Left ventricle myocardium inferior (tissue), 1 donor: ENCODE data around the gene PKD2L1. TPM values are rescaled to one million over a fixed set of nuclear protein-coding genes. Genes with fewer than 3 reads are reported as not detected.

Experiments
- DNase-seq: peaks from one replicate; pipeline ENCODE4 v3.0.0-alpha.2; 2020
- H3K27ac ChIP-seq: fragments of 200-600 bp; replicated peaks from 2 replicates; pipeline ENCODE4 v1.8.0; 2021
- H3K27me3 ChIP-seq: fragments of 200-600 bp; 2 replicates; pipeline ENCODE4 v1.8.0; 2021; ENCODE audit warnings: low read depth
- H3K36me3 ChIP-seq: fragments of 200-600 bp; 2 replicates; pipeline ENCODE4 v1.8.0; 2021
- H3K4me1 ChIP-seq: fragments of 200-600 bp; 2 replicates; pipeline ENCODE4 v1.8.0; 2021
- H3K4me3 ChIP-seq: fragments of 200-600 bp; 2 replicates; pipeline ENCODE4 v1.8.0; 2021; ENCODE audit warnings: mild to moderate bottlenecking, moderate library complexity
- H3K9me3 ChIP-seq: fragments of 200-600 bp; replicated peaks from 2 replicates; pipeline ENCODE4 v1.8.0; 2021
- CTCF ChIP-seq: fragments of 200-600 bp; IDR thresholded peaks from 2 replicates; pipeline ENCODE4 v1.8.0; 2021; ENCODE audit warnings: antibody characterized with exemption, mild to moderate bottlenecking, borderline replicate concordance
- intact Hi-C: fragments of 100-400 bp; cut with micrococcal nuclease; formaldehyde crosslinking; loops from one replicate; pipeline ENCODE4 v1.11.0; 2022
- total RNA-seq: library from RNA; stranded (reverse); fragmentation: NEBNext Ultra II Directional; extraction: Animal tissue kit (Norgen Biotek cat#: 25700); gene quantifications from one replicate; pipeline ENCODE4 v1.2.1, GENCODE V29; 2021
- donor health status: DM: no; HTN: yes; CAD: no; lungs with severe emphysema.

PKD2L1 gene
- total RNA-seq, 1 donor from 2014 or later: not detected

- H3K9me3 ChIP-seq: no peaks in the 10 kb centered on the region
- peaks cover 3% of the 10 kb centered on the region for H3K4me1 ChIP-seq
- H3K36me3 ChIP-seq: peaks cover 98% of the 10 kb centered on the region
- intact Hi-C loops: no loop called here
- H3K27ac ChIP-seq: peak overlapping the region; percentile 32
- DNase-seq: no peak
- H3K4me3 ChIP-seq: no peak overlapping the region
- H3K27me3 ChIP-seq: no peaks in the 10 kb centered on the region
- TF ChIP-seq CTCF: no peak
These were observed 81.2 kb downstream of the PKD2L1 start for GRCh38 chr10:100248820-100249219.

GRCh38 chr10:100245484-100246220 is 84.4 kb downstream of the PKD2L1 start:
- H3K4me3 ChIP-seq: no peak overlapping the region
- intact Hi-C loops: no loop called here
- peaks cover 88% of the 10 kb centered on the region for H3K36me3 ChIP-seq
- H3K9me3 ChIP-seq: no peaks in the 10 kb centered on the region
- no peak for TF ChIP-seq CTCF
- H3K27me3 ChIP-seq: no peaks in the 10 kb centered on the region
- peaks cover 3% of the 10 kb centered on the region for H3K4me1 ChIP-seq
- H3K27ac ChIP-seq: no peak overlapping the region
- DNase-seq: no peak

GRCh38 chr10:100239851-100240250 is 90.2 kb downstream of the PKD2L1 start:
- no peak for DNase-seq
- no peak for TF ChIP-seq CTCF
- H3K27me3 ChIP-seq: no peaks in the 10 kb centered on the region
- intact Hi-C loops: no loop called here
- H3K9me3 ChIP-seq: no peaks in the 10 kb centered on the region
- no peak overlapping the region for H3K27ac ChIP-seq
- H3K4me1 ChIP-seq: no peaks in the 10 kb centered on the region
- H3K4me3 ChIP-seq: no peak overlapping the region
- H3K36me3 ChIP-seq: peaks cover 86% of the 10 kb centered on the region

GRCh38 chr10:100238429-100238828 is 91.6 kb downstream of the PKD2L1 start:
- Histone ChIP-seq H3K27me3 (no peaks in the 10 kb centered on the region), H3K9me3 (no peaks in the 10 kb centered on the region), H3K4me3 (no peak overlapping the region), H3K36me3 (peaks cover 86% of the 10 kb centered on the region), H3K4me1 (no peaks in the 10 kb centered on the region), H3K27ac (no peak overlapping the region)
- TF ChIP-seq CTCF: no peak
- intact Hi-C loops: no loop called here
- no peak for DNase-seq

Other genes starting within 250 kb of the PKD2L1 start
- not detected for gene CPN1, start 248.4 kb downstream of the PKD2L1 start, total RNA-seq
- gene ERLIN1, start 144.2 kb downstream of the PKD2L1 start, total RNA-seq: 8.3 TPM
- gene CHUK, start 100.6 kb downstream of the PKD2L1 start, total RNA-seq: 11.0 TPM
- gene CWF19L1, start 62.6 kb downstream of the PKD2L1 start, total RNA-seq: 12.6 TPM
- 21.0 TPM for gene BLOC1S2, start 43.5 kb downstream of the PKD2L1 start, total RNA-seq
- gene SCD, start 17.0 kb upstream of the PKD2L1 start, total RNA-seq: 4.8 TPM
- not detected for gene WNT8B, start 132.8 kb upstream of the PKD2L1 start, total RNA-seq
- 8.8 TPM for gene SEC31B, start 189.6 kb upstream of the PKD2L1 start, total RNA-seq
- 430 TPM for gene NDUFB8, start 199.6 kb upstream of the PKD2L1 start, total RNA-seq
- gene HIF1AN, start 205.7 kb upstream of the PKD2L1 start, total RNA-seq: 53.4 TPM